GM19240 (cell line): Measurements from ENCODE around the gene MPP1.
"Not testable (repeated sequence)": the region's sequence is repeated elsewhere in the genome, so short reads cannot be mapped to it uniquely, and the experiment has no call there.

Source experiments
- DNase-seq: peaks from one replicate; pipeline ENCODE4 v3.0.0; 2011; ENCODE audit warnings: low spot score; ENCODE audit not compliant: insufficient read length

The MPP1 gene

GRCh38 chrX:154804957-154805695 lies at the start of gene MPP1:
MPP1 (minus strand) TSS chrX:154805485; CDS start chrX:154805373, 112 bp downstream.
- DNase-seq = peak; percentile 34

- no peak for DNase-seq
Observed at GRCh38 chrX:154850957-154851611, 45.8 kb upstream of the MPP1 start.

DNA sequence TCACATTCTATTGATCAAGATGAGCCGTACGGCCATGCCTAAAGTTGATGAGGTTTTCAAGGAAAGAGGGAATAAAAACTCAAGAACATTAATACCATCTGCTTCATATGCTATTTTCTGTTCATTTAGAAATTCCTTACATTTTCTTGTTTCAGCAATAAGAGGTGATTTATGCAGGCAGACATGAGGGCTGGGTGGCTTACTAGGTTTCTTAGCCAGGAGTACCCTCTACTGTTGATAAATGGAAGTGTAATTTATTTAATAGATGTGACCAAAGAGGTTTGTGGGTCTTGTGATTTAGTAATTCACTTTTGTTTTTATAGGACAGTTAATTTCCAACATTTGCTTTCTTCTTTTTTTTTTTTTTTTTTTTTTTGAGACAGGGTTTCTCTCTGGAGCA lies 35.6 kb upstream of the MPP1 start:
- DNase-seq = no peak

- DNase-seq = no peak
Observed at GRCh38 chrX:154836163-154836562, 30.9 kb upstream of the MPP1 start.

GRCh38 chrX:154834562-154834961 lies 29.3 kb upstream of the MPP1 start, which contains the start of gene SMIM9:
SMIM9 (minus strand) TSS chrX:154834662; CDS start chrX:154830856, 3,806 bp downstream.
- DNase-seq = no peak

GRCh38 chrX:154833746-154834274 lies 28.5 kb upstream of the MPP1 start:
- no peak for DNase-seq

- DNase-seq = no peak
Observed at GRCh38 chrX:154829926-154830442, 24.7 kb upstream of the MPP1 start.

- DNase-seq = no peak
Observed at GRCh38 chrX:154829134-154829533, 23.8 kb upstream of the MPP1 start.

- no peak for DNase-seq
Observed at GRCh38 chrX:154828016-154828408, 22.7 kb upstream of the MPP1 start.

DNA sequence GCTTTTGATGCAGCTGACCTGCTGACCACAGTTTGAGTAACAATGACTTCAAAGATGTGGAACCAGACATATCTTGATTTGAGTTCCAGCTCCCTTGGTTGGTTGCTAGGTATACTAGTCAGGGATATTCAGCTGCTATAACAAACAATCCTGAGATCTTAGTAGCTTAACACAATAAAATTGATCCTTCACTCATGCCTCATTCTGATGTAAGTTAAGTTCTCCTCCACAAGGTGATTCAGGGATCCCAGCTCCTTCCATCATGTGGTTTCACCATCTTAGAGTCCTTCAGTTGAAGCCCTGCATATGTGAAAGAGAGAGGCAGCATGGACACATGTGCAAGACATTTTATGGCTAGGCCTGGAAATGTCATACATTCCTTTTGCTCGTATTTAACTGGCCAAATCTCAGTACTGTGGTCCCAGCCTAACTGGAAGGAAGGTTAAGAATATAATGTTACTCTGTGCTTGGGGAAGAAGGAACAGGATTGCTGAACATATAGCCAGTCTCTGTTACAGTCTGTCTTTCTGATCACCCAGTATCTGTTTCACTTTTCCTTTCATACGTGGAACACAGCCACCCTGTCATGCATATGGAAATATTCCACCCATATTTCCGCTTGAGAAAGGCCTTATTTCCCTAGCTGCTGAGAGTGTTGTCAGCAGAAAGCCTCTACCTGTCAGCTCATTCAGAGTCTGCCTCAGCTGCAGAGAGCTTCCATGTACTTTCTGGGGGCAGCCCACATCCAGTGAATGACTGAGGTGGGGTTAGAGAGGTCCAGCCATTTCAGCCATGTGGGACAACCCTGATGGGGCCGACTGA lies 22.1 kb upstream of the MPP1 start:
- DNase-seq = peak; percentile 34

DNA sequence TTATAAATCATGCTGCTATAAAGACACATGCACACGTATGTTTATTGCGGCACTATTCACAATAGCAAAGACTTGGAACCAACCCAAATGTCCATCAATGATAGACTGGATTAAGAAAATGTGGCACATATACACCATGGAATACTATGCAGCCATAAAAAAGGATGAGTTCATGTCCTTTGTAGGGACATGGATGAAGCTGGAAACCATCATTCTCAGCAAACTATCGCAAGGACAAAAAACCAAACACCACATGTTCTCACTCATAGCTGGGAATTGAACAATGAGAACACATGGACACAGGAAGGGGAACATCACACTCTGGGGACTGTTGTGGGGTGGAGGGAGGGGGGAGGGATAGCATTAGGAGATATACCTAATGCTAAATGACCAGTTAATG lies 20.3 kb upstream of the MPP1 start:
- not testable (repeated sequence) for DNase-seq

DNA sequence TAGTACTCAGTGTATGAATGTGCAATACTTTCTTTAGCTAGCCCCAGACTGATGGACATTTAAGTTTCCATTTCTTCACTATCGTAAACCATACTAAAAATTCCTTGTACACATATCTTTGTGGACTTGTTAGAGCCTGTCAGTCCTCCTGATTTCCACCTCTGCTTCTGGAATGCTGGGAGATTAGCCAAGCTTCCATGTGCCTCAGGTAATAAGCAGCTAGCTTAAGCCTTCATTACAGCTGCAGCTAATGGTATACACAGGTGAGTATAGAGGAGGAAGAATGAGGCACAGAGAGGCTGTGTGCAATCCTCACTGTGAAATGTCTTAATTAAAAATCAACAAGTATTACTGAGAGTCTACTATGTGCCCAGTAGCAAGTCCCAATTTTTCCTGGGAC lies 19.4 kb upstream of the MPP1 start:
- DNase-seq = no peak

GRCh38 chrX:154822029-154822428 lies 16.7 kb upstream of the MPP1 start:
- no peak for DNase-seq

GRCh38 chrX:154821523-154821922 lies 16.2 kb upstream of the MPP1 start:
- DNase-seq = no peak

GRCh38 chrX:154819771-154820341 lies 14.6 kb upstream of the MPP1 start:
- DNase-seq = no peak

DNA sequence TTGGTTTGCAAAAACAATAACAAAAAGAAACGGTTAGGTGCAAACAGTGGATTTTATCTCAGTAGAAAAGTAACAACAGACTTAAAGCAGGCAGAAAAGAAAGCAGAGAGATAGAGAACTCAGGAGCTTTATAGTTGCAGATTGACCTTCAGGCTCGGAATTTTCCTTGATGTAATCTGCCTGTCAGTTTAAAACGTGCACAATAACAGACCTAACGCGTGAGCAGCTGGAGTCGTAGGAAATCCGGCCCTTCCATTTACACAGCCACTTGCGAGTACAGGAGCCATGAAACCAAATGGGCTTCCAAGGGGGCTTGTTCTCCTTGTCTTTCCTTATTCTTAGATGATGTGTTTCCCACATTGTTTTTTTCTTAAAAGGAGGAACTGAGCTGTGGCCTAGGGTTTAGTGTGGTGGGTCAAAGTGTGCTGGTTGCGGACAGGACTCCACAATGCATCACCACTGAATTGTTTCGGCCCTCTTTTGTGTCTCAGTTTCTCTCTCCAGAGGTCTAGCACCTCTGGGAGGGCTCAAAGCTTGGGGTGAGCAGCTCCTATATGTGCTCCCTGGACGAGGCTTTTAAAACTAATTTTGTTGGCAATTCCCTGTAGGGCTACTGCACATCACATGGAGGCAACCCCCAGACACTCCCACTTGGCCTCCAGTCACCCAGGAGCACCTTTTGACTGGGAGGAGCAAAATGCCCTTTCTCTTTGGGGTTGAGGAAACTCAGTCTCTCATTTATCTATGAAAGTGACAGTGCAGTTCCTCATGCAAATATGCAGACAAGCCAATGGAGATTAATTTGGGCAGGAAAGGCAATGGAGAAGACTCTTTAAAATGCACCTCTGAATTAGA lies 13.9 kb upstream of the MPP1 start:
- no peak for DNase-seq

DNA sequence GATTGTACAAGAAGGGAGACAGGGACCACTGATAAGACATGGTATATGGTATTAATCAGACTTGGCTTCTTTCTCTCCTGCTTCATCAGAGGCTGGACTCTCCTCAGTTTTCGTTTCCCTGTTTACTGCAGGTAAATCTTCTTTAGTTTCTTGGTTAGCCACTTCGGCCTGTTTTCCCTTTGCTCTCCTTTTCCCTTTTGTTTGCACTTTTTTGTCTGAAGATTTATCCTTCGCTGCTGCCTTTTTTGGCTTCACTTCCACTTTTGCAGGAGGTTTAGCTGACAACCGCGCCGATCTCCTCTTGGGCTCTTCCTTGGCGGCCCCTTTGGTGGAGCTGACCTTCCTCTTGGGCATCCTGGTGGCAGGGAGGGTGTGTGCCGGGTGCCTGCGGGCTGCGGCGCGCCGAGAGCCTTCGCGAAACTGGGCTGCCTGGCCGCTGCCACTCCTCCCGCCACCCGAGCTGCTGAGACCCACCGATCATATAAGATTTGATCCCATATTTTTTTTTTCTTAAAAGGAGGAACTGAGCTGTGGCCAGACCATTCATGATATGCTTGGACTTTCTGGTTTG lies 11.8 kb upstream of the MPP1 start:
- DNase-seq = not testable (repeated sequence)

- DNase-seq = not testable (repeated sequence)
Observed at GRCh38 chrX:154816326-154816898, 11.1 kb upstream of the MPP1 start.

DNA sequence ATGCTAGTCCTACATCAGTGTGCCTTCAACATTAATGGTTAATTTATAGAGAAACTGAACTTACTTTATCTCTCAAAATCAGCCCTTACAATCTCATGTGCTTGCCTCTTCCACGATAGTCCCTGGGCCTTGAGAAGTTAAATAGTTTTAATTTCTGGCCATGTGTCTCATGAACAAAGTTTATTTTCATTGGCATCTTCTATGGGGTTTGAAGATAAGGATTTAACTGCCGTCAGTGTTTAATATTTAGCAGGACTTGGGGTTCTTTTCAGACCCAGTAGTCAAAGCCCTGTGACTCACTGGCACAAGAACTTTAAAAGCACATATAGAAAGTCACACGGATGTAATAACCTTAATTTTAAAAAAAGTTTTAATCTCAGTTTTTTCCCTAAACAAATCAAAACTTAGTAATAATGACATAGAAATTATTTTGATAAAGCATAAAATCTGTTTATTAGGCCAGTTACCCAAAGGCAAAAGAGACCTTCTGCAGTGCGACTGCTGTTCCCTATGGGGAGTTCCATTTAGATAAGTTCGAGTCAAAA lies 10.1 kb upstream of the MPP1 start:
- DNase-seq = no peak
